IPS DF 6.9 (cell line): ENCODE measurements around the gene CPSF3.

Experiments
- DNase-seq: peaks from one replicate; pipeline ENCODE4 v3.0.0-alpha.2; 2013; ENCODE audit warnings: low read depth, low spot score
- H3K27ac ChIP-seq: one replicate; pipeline ENCODE4 v1.5.1; 2013; ENCODE audit warnings: low read length, control low read depth
- H3K27me3 ChIP-seq: 2 replicates; pipeline ENCODE4 v1.6.1; 2013; ENCODE audit warnings: mild to moderate bottlenecking, low read length; ENCODE audit not compliant: control insufficient read depth, insufficient read depth
- H3K36me3 ChIP-seq: 2 replicates; pipeline ENCODE4 v1.6.1; 2013; ENCODE audit warnings: low read length; ENCODE audit not compliant: control insufficient read depth, insufficient read depth
- H3K4me1 ChIP-seq: 2 replicates; pipeline ENCODE4 v1.6.1; 2013; ENCODE audit warnings: low read length; ENCODE audit not compliant: control insufficient read depth, insufficient read depth
- H3K4me3 ChIP-seq: 2 replicates; pipeline ENCODE4 v1.5.1; 2013; ENCODE audit warnings: mild to moderate bottlenecking, low read length
- H3K9me3 ChIP-seq: 2 replicates; pipeline ENCODE4 v1.6.1; 2013; ENCODE audit warnings: low read length, inconsistent platforms; ENCODE audit not compliant: control insufficient read depth, insufficient read depth
- WGBS: extraction: QIAGEN DNeasy Blood & Tissue Kit; methylation state at CpG from one replicate; pipeline ENCODE4 v1.1.7; 2013; ENCODE audit warnings: mixed read lengths, missing lambda C conversion rate; ENCODE audit not compliant: insufficient read length, insufficient coverage; 5-methylcytosine and 5-hydroxymethylcytosine counted together

Gene CPSF3

GRCh38 chr2:9483107-9483506 is 59.7 kb downstream of the CPSF3 start:
- Histone ChIP-seq H3K27ac (no peak overlapping the region), H3K4me1 (no peaks in the 10 kb centered on the region), H3K27me3 (no peaks in the 10 kb centered on the region), H3K4me3 (no peak overlapping the region), H3K36me3 (peaks cover 2% of the 10 kb centered on the region; the same call in 1 of the 2 replicates), H3K9me3 (no peaks in the 10 kb centered on the region)
- DNase-seq: no peak

- no peak overlapping the region for H3K4me3 ChIP-seq
- no CpG with 5 or more reads among the region's 5 CpGs for WGBS
- DNase-seq: no peak
- no peaks in the 10 kb centered on the region for H3K4me1 ChIP-seq
- no peaks in the 10 kb centered on the region for H3K9me3 ChIP-seq
- H3K27ac ChIP-seq: no peak overlapping the region
- H3K36me3 ChIP-seq: peaks cover 2% of the 10 kb centered on the region; the same call in 1 of the 2 replicates
- no peaks in the 10 kb centered on the region for H3K27me3 ChIP-seq
These were observed 61.1 kb downstream of the CPSF3 start for GRCh38 chr2:9484533-9484932.

- H3K27ac ChIP-seq: no peak overlapping the region
These were observed 65.4 kb downstream of the CPSF3 start for GRCh38 chr2:9488583-9489547.

GRCh38 chr2:9490789-9491188 is 67.3 kb downstream of the CPSF3 start:
- no peak for DNase-seq
- no peaks in the 10 kb centered on the region for H3K27me3 ChIP-seq
- WGBS: no CpG with 5 or more reads among the region's 2 CpGs
- H3K9me3 ChIP-seq: no peaks in the 10 kb centered on the region
- no peaks in the 10 kb centered on the region for H3K4me1 ChIP-seq
- peaks cover 9% of the 10 kb centered on the region for H3K36me3 ChIP-seq
- no peak overlapping the region for H3K4me3 ChIP-seq
- H3K27ac ChIP-seq: no peak overlapping the region

More at GRCh38 chr2:9488583-9489547, 65.4 kb downstream of the CPSF3 start:
- DNase-seq: no peak
- Histone ChIP-seq H3K4me1 (no peaks in the 10 kb centered on the region), H3K27me3 (no peaks in the 10 kb centered on the region), H3K9me3 (no peaks in the 10 kb centered on the region), H3K4me3 (no peak overlapping the region), H3K36me3 (peaks cover 11% of the 10 kb centered on the region)
- no CpG with 5 or more reads among the region's 1 CpG for WGBS

GRCh38 chr2:9492927-9493326 is 69.5 kb downstream of the CPSF3 start:
- H3K27ac ChIP-seq: no peak overlapping the region
- WGBS: no CpG with 5 or more reads among the region's 2 CpGs

GRCh38 chr2:9493478-9493877 is 70.0 kb downstream of the CPSF3 start:
- Histone ChIP-seq H3K9me3 (no peaks in the 10 kb centered on the region), H3K36me3 (peaks cover 17% of the 10 kb centered on the region), H3K4me3 (no peak overlapping the region), H3K27ac (no peak overlapping the region), H3K4me1 (peaks cover 1% of the 10 kb centered on the region; the same call in 1 of the 2 replicates), H3K27me3 (no peaks in the 10 kb centered on the region)
- 100% methylated on average over 1 of the region's 3 CpGs for WGBS
- no peak for DNase-seq

More at GRCh38 chr2:9492927-9493326, 69.5 kb downstream of the CPSF3 start:
- H3K9me3 ChIP-seq: no peaks in the 10 kb centered on the region
- no peaks in the 10 kb centered on the region for H3K27me3 ChIP-seq
- peaks cover 1% of the 10 kb centered on the region; the same call in 1 of the 2 replicates for H3K4me1 ChIP-seq
- H3K4me3 ChIP-seq: no peak overlapping the region
- no peak for DNase-seq
- H3K36me3 ChIP-seq: peaks cover 17% of the 10 kb centered on the region

GRCh38 chr2:9494081-9494480 is 70.6 kb downstream of the CPSF3 start:
- H3K4me3 ChIP-seq: no peak overlapping the region
- DNase-seq: no peak
- H3K4me1 ChIP-seq: peaks cover 1% of the 10 kb centered on the region; the same call in 1 of the 2 replicates
- peaks cover 17% of the 10 kb centered on the region for H3K36me3 ChIP-seq
- H3K27me3 ChIP-seq: no peaks in the 10 kb centered on the region
- no peak overlapping the region for H3K27ac ChIP-seq
- no peaks in the 10 kb centered on the region for H3K9me3 ChIP-seq
- WGBS: no CpG with 5 or more reads among the region's 1 CpG

- Histone ChIP-seq H3K27me3 (no peaks in the 10 kb centered on the region), H3K27ac (no peak overlapping the region), H3K36me3 (peaks cover 7% of the 10 kb centered on the region; the same call in 1 of the 2 replicates), H3K4me3 (no peak overlapping the region), H3K9me3 (no peaks in the 10 kb centered on the region), H3K4me1 (peaks cover 1% of the 10 kb centered on the region; the same call in 1 of the 2 replicates)
- no CpG with 5 or more reads among the region's 4 CpGs for WGBS
- DNase-seq: no peak
These were observed 73.6 kb downstream of the CPSF3 start for GRCh38 chr2:9497017-9497416.

GRCh38 chr2:9498210-9498609 is 74.8 kb downstream of the CPSF3 start:
- WGBS: no CpG with 5 or more reads among the region's 1 CpG
- H3K4me3 ChIP-seq: no peak overlapping the region
- no peaks in the 10 kb centered on the region for H3K9me3 ChIP-seq
- H3K4me1 ChIP-seq: peaks cover 1% of the 10 kb centered on the region; the same call in 1 of the 2 replicates
- H3K27me3 ChIP-seq: no peaks in the 10 kb centered on the region
- H3K36me3 ChIP-seq: peaks cover 7% of the 10 kb centered on the region; the same call in 1 of the 2 replicates
- DNase-seq: no peak
- no peak overlapping the region for H3K27ac ChIP-seq

- Histone ChIP-seq H3K9me3 (no peaks in the 10 kb centered on the region), H3K27ac (no peak overlapping the region), H3K4me1 (no peaks in the 10 kb centered on the region), H3K27me3 (no peaks in the 10 kb centered on the region), H3K4me3 (no peak overlapping the region), H3K36me3 (no peaks in the 10 kb centered on the region; the same call in 1 of the 2 replicates)
- WGBS: no CpG with 5 or more reads among the region's 1 CpG
- DNase-seq: no peak
These were observed 85.5 kb downstream of the CPSF3 start for GRCh38 chr2:9508931-9509330.
